Activated naive CD4-positive, alpha-beta T cell treated with Interleukin-2 at 50 U/mL for 16 hours (primary cell): ENCODE results near the gene SIT1.

Experiments used
- DNase-seq: peaks from one replicate; pipeline ENCODE4 v3.0.0-alpha.2; 2020

The SIT1 gene

DNA sequence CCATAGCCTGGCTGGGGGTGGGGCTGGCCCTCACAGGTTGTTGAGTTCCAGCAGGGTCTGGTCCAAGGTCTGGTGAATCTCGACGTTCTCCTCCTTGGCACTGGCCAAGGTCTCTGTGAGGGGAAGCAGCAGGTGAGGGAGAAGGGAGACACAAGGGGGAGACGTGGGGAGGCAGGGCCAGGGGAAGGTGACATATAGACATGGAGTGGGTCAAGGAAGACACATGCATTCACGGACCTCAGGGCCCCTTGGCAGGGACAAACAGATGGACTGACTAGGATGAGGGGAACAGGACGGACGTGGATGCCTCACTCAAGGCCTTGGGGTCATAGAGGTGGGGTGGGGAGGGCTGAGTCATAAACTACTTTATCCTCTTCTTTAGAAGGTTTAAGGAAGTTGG, 31.3 kb upstream of the SIT1 start:
- no peak for DNase-seq

- no peak for DNase-seq
These were observed 30.7 kb upstream of the SIT1 start for GRCh38 chr9:35681341-35682002.

- no peak for DNase-seq
These were observed 29.8 kb upstream of the SIT1 start for GRCh38 chr9:35680331-35681105.

- no peak for DNase-seq
These were observed 29.1 kb upstream of the SIT1 start for GRCh38 chr9:35679766-35680330.

GRCh38 chr9:35679091-35679490, 28.4 kb upstream of the SIT1 start:
- DNase-seq: no peak

GRCh38 chr9:35675732-35676392, 25.1 kb upstream of the SIT1 start:
- peak; percentile 37 for DNase-seq

DNA sequence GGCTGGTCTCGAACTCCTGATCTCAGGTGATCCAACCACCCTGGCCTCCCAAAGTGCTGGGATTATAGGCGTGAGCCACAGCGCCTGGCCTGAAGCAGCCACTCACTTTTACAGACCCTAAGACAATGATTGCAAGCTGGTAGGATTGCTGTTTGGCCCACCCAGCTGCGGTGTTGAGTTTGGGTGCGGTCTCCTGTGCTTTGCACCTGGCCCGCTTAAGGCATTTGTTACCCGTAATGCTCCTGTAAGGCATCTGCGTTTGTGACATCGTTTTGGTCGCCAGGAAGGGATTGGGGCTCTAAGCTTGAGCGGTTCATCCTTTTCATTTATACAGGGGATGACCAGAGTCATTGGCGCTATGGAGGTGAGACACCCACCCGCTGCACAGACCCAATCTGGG, 24.5 kb upstream of the SIT1 start:
- no peak for DNase-seq

DNA sequence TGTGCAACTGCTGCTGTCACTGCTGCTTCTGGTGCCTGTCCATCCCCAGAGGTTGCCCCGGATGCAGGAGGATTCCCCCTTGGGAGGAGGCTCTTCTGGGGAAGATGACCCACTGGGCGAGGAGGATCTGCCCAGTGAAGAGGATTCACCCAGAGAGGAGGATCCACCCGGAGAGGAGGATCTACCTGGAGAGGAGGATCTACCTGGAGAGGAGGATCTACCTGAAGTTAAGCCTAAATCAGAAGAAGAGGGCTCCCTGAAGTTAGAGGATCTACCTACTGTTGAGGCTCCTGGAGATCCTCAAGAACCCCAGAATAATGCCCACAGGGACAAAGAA, 23.3 kb upstream of the SIT1 start:
- DNase-seq: no peak

GRCh38 chr9:35673132-35674024, 22.6 kb upstream of the SIT1 start, which contains the start of gene CA9:
Gene CA9 (plus strand): TSS chr9:35673928. CDS start chr9:35673960, 32 bp downstream.
- no peak for DNase-seq

GRCh38 chr9:35669331-35670145, 18.8 kb upstream of the SIT1 start:
- no peak for DNase-seq

GRCh38 chr9:35667939-35668338, 17.2 kb upstream of the SIT1 start:
- no peak for DNase-seq

DNA sequence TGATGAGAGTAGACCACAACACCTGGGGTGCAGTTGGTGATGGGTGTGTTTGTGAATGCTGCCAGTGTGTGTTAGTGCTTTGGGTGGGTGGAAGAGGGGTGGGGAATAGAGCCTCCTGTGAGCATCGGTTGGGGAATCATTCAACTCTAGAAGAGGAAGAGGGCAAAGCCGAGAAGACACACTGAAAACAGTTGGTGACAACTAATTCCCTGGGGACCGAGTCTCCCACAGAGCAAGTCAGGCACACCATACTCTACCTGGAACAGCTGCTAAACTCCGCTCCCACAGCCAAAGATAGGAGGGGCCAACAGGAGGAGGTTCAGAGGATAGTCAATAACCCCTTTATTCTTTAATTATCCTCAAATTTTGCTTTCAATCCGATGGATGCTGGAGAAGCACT, 15.8 kb upstream of the SIT1 start:
- DNase-seq: no peak

DNA sequence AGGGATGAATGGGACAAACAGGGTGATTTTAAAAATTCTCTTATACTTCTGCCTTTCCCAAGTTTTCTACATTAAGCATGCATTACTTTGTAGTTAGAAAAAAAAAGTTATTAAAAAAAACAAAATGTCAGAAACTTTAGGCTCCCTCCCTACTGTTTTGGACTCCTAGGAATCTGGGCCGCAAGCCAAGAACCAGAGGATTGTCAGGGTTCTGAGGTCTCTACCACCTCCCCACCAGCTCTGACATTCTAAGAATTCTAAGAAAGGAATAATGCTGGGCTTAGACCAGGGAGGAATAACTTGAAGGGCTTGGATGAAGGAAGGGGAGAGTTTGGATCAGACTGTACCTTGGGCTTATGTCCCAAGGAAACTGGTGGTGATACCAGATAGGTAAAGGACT, 15.3 kb upstream of the SIT1 start:
- no peak for DNase-seq

DNA sequence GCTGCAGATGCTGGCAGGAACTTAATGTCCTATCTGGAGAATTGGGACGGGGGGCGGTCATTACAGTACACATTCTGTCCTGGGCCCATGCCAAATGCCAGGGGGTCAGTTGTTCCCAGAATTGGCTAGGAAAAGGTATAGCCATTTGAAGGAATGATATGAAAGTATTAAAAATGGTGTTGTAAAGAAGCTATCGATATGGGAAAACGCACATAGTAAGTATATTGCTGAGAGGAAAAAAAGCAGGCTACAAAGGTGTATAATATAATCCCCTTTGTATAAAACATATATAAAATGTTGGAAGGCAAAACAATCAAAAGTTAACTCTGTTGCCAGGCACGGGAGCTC, 14.7 kb upstream of the SIT1 start:
- no peak for DNase-seq

DNA sequence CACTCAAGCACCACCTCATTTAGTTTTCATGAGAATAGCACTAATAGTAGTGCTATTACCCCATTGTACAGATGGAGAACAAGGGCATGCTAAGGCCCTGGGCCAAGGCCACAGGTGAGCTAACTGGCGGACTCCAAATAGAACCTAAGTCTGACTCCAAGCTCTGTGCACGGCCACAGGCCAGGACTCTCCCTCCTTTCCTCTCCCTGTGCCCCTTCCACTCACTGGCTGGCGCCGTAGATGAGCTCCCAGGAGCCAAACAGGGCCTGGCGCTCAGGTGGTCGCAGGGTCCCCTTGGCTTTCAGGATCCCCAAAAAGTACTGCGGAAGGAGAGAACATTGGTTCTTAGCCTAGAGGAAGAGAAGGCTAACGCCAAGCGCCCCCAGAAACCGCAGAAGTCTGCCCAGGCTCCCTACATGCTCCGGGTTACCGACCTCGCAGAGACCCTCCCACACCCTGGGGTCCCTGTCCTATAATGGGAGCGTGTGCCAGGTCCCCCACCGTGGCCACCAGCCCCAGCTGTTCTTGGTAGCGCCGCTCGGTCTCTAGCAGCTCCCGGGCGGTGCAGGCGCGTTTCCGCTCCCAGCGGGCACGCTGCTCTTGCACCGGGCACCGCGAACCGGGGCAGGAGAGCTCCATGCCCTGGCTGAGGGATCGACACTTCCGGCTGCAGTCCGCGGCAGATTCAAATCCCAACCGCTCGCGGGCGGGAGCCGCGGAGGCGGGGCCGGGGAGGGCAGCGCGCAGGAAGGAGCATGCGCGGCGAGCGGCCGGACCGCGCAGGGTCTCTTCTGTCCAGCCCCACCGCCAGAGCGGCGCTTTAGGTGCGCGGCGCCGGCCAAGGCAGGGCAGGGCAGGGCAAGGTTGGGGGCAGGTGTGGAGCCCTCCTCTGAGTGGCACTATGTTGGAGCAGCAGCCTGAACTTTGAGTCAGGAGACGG, 14.1 kb upstream of the SIT1 start, which contains the start of gene ARHGEF39:
Gene ARHGEF39, minus strand, starts transcription at position 665 of the 940 bp plus-strand sequence. Its CDS starts 26 bp downstream, at position 639.
- peak; percentile 77 for DNase-seq

- DNase-seq: no peak
These were observed 11.7 kb upstream of the SIT1 start for GRCh38 chr9:35662437-35662836.

- peak; percentile 34 for DNase-seq
These were observed 11.1 kb upstream of the SIT1 start for GRCh38 chr9:35661756-35662350.

DNA sequence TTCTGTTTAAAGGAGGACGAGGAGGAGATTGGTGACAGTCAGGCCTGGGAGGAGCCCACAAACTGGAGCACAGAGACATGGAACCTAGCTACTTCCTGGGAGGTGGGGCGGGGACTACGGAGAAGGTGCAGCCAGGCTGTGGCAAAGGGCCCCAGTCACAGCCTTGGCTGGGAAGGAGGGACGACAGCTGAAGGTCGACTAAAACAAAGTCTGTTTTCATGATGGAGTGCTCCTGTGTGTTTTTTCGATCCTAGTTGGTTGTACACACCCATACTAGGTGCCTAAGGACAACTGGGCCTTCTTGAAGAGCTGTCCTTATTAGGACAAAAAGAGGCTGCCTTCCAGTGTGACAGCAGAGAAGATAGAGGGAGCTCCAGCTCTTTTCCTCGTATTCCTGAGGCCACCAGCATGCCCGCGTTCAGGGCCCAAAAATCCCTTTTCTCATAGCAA, 10.3 kb upstream of the SIT1 start:
- DNase-seq: no peak

- no peak for DNase-seq
These were observed 8.6 kb upstream of the SIT1 start for GRCh38 chr9:35659340-35659739.

GRCh38 chr9:35658968-35659220, 8.2 kb upstream of the SIT1 start:
- DNase-seq: no peak
